Upper lobe of left lung (tissue), 4 donors: Measurements from ENCODE around the gene MCL1.
A peak's percentile ranks its signal among the peaks of the same experiment; 100 is the strongest.

Experiments
- CTCF ChIP-seq, 6 experiments: fragments of 450-650 bp in 4 of 6; fragments of 200-600 bp in 2 of 6; sonication (generic) in 2 of 6; IDR thresholded peaks; one replicate each; pipeline ENCODE4 v1.5.1; 2016 to 2019; ENCODE audit warnings: antibody characterized with exemption in 6 of 6
- POLR2AphosphoS5 ChIP-seq, 2 donors: sonication (generic); formaldehyde crosslinking; IDR thresholded peaks; one replicate each; pipeline ENCODE4 v1.5.1; 2017; ENCODE audit warnings: antibody characterized with exemption in 2 of 2

DNA sequence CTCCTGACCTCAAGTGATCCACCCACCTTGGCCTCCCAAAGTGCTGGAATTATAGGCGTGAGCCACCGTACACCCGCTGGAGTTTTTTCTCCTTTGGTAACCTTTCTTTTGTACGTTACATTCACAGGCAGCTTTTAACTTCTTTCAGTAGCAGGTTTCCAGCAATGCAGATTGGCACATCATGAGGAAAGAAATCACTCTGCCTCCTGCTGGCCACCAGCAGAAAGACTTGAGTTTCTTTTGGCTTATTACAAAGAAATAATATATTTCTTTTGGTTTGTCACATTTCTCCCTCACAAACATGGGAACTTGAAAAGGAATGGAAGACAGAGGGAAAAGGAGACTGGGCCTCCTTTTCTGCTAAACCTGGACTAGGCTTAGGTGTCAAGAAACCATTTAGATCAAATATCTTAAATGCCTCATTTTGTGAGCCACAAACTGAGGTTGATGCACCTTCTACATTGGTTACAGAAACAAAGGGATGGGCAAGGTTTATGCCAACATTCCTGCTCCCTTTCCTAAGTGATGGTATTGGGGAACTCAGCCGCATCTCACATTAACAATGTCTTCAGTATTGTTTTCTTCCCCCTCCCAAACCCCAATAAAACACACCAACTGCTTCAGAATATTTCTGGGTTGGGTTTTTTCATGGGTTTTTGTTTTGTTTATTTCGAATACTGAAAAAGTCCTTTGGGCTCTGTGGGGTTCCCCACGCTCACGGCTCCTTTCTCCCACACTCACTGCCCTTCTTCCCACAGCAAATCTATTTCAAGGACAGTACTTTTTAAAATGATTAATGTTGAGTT lies 42.3 kb upstream of the MCL1 start:
- TF ChIP-seq CTCF (IDR thresholded peaks at IDR 0.05) (peak; percentile 44 to 88 (median 78)), POLR2AphosphoS5 (IDR thresholded peaks at IDR 0.05) (peak; percentile 13 to 76)
